IMR-90 (cell line): ENCODE data around the gene ST7.

Experiments used
- POLR2A ChIP-seq: IDR thresholded peaks from 2 replicates; pipeline ENCODE4 v1.6.1; 2012; ENCODE audit warnings: mild to moderate bottlenecking, low read depth, low read length
- RCOR1 ChIP-seq: IDR thresholded peaks from 2 replicates; pipeline ENCODE4 v1.6.1; 2012; ENCODE audit warnings: mild to moderate bottlenecking, low read length, improper control_type of control experiment; ENCODE audit not compliant: insufficient replicate concordance
- TF ChIP-seq, protein P1 (sequence below): conservative IDR thresholded peaks from 2 replicates; pipeline ENCODE4 v1.5.1; 2012; ENCODE audit warnings: mild to moderate bottlenecking, low read depth, low read length, improper control_type of control experiment

- TF ChIP-seq RCOR1, result no peak
- TF ChIP-seq, protein P1, sequence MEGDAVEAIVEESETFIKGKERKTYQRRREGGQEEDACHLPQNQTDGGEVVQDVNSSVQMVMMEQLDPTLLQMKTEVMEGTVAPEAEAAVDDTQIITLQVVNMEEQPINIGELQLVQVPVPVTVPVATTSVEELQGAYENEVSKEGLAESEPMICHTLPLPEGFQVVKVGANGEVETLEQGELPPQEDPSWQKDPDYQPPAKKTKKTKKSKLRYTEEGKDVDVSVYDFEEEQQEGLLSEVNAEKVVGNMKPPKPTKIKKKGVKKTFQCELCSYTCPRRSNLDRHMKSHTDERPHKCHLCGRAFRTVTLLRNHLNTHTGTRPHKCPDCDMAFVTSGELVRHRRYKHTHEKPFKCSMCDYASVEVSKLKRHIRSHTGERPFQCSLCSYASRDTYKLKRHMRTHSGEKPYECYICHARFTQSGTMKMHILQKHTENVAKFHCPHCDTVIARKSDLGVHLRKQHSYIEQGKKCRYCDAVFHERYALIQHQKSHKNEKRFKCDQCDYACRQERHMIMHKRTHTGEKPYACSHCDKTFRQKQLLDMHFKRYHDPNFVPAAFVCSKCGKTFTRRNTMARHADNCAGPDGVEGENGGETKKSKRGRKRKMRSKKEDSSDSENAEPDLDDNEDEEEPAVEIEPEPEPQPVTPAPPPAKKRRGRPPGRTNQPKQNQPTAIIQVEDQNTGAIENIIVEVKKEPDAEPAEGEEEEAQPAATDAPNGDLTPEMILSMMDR, result no peak
- TF ChIP-seq POLR2A, result no peak
Observed at GRCh38 chr7:117176206-117176605, 222.9 kb downstream of the ST7 start.
